ENCODE results near the gene AEBP2.

DNA sequence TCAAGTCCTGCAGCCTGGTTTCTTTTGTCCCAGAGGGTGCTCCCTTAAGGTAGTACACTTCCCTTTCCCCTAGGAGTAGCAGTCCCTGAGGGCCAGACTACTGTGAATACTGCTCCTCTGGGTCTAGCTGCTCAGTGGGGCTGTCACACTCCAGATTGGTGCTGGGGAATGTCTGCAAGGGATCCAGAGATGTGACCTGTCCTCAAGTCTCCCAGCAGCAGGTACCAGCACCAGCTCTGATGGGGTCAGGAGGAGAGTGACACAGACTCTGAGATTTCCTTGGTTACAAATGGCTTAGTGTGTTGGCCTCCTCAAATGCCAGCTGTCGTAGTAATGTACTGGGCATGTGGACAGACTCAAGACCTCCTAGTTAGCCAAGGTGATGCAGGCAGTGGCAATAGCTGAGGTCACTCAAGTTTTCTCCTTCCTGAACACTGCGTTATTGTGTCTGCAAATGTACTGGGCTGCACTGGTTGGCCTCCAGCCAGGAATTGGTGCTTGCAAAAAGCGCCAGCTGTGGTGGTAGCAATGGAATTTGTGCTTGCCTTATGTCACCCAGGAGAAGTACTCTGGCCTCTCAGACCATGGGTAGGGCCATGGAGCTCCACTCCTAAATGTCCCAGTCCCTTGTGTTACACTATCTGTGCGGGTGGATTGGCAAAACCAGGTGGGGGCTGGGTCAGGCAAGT, 36.4 kb upstream of the AEBP2 start:
- TF ChIP-seq POLR2A (IDR thresholded peaks at IDR 0.05; ENCODE audit: low read length) (no peak), GATA1 (IDR thresholded peaks at IDR 0.05; ENCODE audit: low read depth, low read length) (no peak)
